Measurements from ENCODE around the gene PLPP1.

PLPP1 gene

GRCh38 chr5:55557123-55557522 is 22.4 kb upstream of the PLPP1 start:
- no peaks in the 10 kb centered on the region for H3K27me3 ChIP-seq (replicated peaks)
- TF ChIP-seq CTCF (IDR thresholded peaks at IDR 0.05; ENCODE audit: low read depth, low read length, missing control alignments) = no peak
- in situ Hi-C loops (cut with HindIII; ENCODE audit: low pct_ligation_motif_present, low sequenced_read_pairs) = no loop called here
- no peak overlapping the region for H3K27ac ChIP-seq
- no peaks in the 10 kb centered on the region for H3K36me3 ChIP-seq (replicated peaks)
- DNase-seq = no peak
- no peak overlapping the region for H3K4me3 ChIP-seq (ENCODE audit: low read depth, low read length)

GRCh38 chr5:55554585-55555202 is 19.9 kb upstream of the PLPP1 start:
- no peak overlapping the region for H3K27ac ChIP-seq
- no peaks in the 10 kb centered on the region for H3K36me3 ChIP-seq (replicated peaks)
- in situ Hi-C loops (cut with HindIII; ENCODE audit: low pct_ligation_motif_present, low sequenced_read_pairs) = no loop called here
- no peak for DNase-seq
- no peaks in the 10 kb centered on the region for H3K27me3 ChIP-seq (replicated peaks)
- no peak for TF ChIP-seq CTCF (IDR thresholded peaks at IDR 0.05; ENCODE audit: low read depth, low read length, missing control alignments)
- H3K4me3 ChIP-seq (ENCODE audit: low read depth, low read length) = no peak overlapping the region

- H3K36me3 ChIP-seq (replicated peaks) = no peaks in the 10 kb centered on the region
- no peak for DNase-seq
- in situ Hi-C loops (cut with HindIII; ENCODE audit: low pct_ligation_motif_present, low sequenced_read_pairs) = no loop called here
- H3K27me3 ChIP-seq (replicated peaks) = no peaks in the 10 kb centered on the region
- no peak overlapping the region for H3K4me3 ChIP-seq (ENCODE audit: low read depth, low read length)
- no peak for TF ChIP-seq CTCF (IDR thresholded peaks at IDR 0.05; ENCODE audit: low read depth, low read length, missing control alignments)
- no peak overlapping the region for H3K27ac ChIP-seq
Observed at GRCh38 chr5:55551904-55552303, 17.1 kb upstream of the PLPP1 start.

- no peak for TF ChIP-seq CTCF (IDR thresholded peaks at IDR 0.05; ENCODE audit: low read depth, low read length, missing control alignments)
- H3K36me3 ChIP-seq (replicated peaks) = no peaks in the 10 kb centered on the region
- H3K27me3 ChIP-seq (replicated peaks) = no peaks in the 10 kb centered on the region
- H3K4me3 ChIP-seq (ENCODE audit: low read depth, low read length) = no peak overlapping the region
- in situ Hi-C loops (cut with HindIII; ENCODE audit: low pct_ligation_motif_present, low sequenced_read_pairs) = no loop called here
- no peak overlapping the region for H3K27ac ChIP-seq
- no peak for DNase-seq
Observed at GRCh38 chr5:55551358-55551757, 16.6 kb upstream of the PLPP1 start.

GRCh38 chr5:55547781-55548180 is 13.0 kb upstream of the PLPP1 start:
- no peak overlapping the region for H3K27ac ChIP-seq
- no peak for DNase-seq
- H3K36me3 ChIP-seq (replicated peaks) = no peaks in the 10 kb centered on the region
- TF ChIP-seq CTCF (IDR thresholded peaks at IDR 0.05; ENCODE audit: low read depth, low read length, missing control alignments) = no peak
- no peak overlapping the region for H3K4me3 ChIP-seq (ENCODE audit: low read depth, low read length)
- in situ Hi-C loops (cut with HindIII; ENCODE audit: low pct_ligation_motif_present, low sequenced_read_pairs) = no loop called here
- no peaks in the 10 kb centered on the region for H3K27me3 ChIP-seq (replicated peaks)

- in situ Hi-C loops (cut with HindIII; ENCODE audit: low pct_ligation_motif_present, low sequenced_read_pairs) = no loop called here
- Histone ChIP-seq H3K27ac (no peak overlapping the region), H3K36me3 (replicated peaks) (no peaks in the 10 kb centered on the region), H3K27me3 (replicated peaks) (no peaks in the 10 kb centered on the region), H3K4me3 (ENCODE audit: low read depth, low read length) (no peak overlapping the region)
- TF ChIP-seq CTCF (IDR thresholded peaks at IDR 0.05; ENCODE audit: low read depth, low read length, missing control alignments) = no peak
- no peak for DNase-seq
Observed at GRCh38 chr5:55546947-55547346, 12.2 kb upstream of the PLPP1 start.
